Measurements from ENCODE around the gene KRTAP2-1. TPM values are rescaled to one million over a fixed set of nuclear protein-coding genes. Genes with fewer than 3 reads are reported as not detected.
"Not testable (repeated sequence)": the region's sequence is repeated elsewhere in the genome, so short reads cannot be mapped to it uniquely, and the experiment has no call there.

Gene KRTAP2-1, protein sequence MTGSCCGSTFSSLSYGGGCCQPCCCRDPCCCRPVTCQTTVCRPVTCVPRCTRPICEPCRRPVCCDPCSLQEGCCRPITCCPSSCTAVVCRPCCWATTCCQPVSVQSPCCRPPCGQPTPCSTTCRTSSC
- total RNA-seq (2016; rRNA removed; fragmentation: Illumina TruSeq; extraction: Trizol): not detected in 2 replicates
- total RNA-seq (2016; cell fraction: cytosol; rRNA removed; fragmentation: Illumina TruSeq; extraction: Trizol; ENCODE audit: low read depth): not detected in 2 replicates
- not detected in 2 replicates for total RNA-seq (2016; cell fraction: insoluble cytoplasmic fraction; rRNA removed; fragmentation: Illumina TruSeq; extraction: Trizol)
- total RNA-seq (2016; cell fraction: membrane; rRNA removed; fragmentation: Illumina TruSeq; extraction: Trizol): not detected in 2 replicates
- not detected in 2 replicates for total RNA-seq (2016; cell fraction: nucleus; rRNA removed; fragmentation: Illumina TruSeq; extraction: Trizol)
- not detected in 2 replicates for polyA plus RNA-seq (2011; rRNA removed)
- 0.10 TPM in 1 of 2 replicates, not detected in the other for polyA plus RNA-seq (2011; cell fraction: cytosol; rRNA removed)
- polyA plus RNA-seq (2011; cell fraction: nucleus; rRNA removed): 0.21 TPM in 1 of 2 replicates, not detected in the other
- not detected in 2 replicates for polyA plus RNA-seq (2012)
- not detected in 2 replicates for polyA plus RNA-seq (2016; cell fraction: cytosol; fragmentation: Illumina TruSeq; extraction: Trizol; ENCODE audit: low read depth)
- polyA plus RNA-seq (2016; cell fraction: insoluble cytoplasmic fraction; fragmentation: Illumina TruSeq; extraction: Trizol; ENCODE audit: low read depth): not detected in 2 replicates
- not detected in 2 replicates for polyA plus RNA-seq (2016; cell fraction: membrane; fragmentation: Illumina TruSeq; extraction: Trizol; ENCODE audit: low read depth)
- not detected in 2 replicates for polyA plus RNA-seq (2016; cell fraction: nucleus; fragmentation: Illumina TruSeq; extraction: Trizol; ENCODE audit: insufficient read depth, low read depth)
- polyA minus RNA-seq (2011; rRNA and poly(A)+ RNA removed; ENCODE audit: low replicate concordance): not detected in 2 replicates
- not detected in 2 replicates for polyA minus RNA-seq (2011; cell fraction: cytosol; rRNA and poly(A)+ RNA removed)
- polyA minus RNA-seq (2011; cell fraction: nucleus; rRNA and poly(A)+ RNA removed): not detected in 2 replicates
- not detected for Bru-seq, nascent RNA
- BruChase-seq, experiment 1, labeled RNA remaining after a 6-hour chase: not detected
- BruChase-seq, experiment 2, labeled RNA remaining after a 2-hour chase: not detected
- long read RNA-seq, experiment 1: 0 reads
- long read RNA-seq, experiment 2: 0 reads

DNA sequence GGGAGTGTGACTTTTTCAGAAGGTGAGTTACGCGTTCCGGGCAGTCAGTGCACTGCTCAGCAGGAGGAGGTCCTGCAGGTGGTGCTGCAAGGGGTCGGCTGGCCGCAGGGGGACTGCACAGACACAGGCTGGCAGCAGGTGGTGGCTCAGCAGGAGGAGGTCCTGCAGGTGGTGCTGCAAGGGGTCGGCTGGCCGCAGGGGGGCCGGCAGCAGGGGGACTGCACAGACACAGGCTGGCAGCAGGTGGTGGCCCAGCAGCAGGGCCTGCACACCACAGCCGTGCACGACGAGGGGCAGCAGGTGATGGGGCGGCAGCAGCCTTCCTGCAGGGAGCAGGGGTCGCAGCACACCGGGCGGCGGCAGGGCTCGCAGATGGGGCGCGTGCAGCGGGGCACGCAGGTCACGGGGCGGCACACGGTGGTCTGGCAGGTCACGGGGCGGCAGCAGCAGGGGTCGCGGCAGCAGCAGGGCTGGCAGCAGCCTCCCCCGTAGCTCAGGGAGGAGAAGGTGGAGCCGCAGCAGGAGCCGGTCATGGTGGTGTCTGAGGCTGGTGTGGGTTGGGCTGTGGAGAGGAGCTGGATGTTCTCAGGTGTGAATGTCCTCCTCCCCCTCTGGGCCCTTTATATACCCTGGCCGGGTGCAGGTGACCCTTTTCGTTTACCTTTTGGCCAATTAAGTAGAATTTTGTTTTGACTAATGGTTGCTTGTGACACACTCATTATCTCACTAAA, at the start of gene KRTAP2-1:
KRTAP2-1 (minus strand) TSS at position 582 of the 731 bp plus-strand sequence; CDS start at position 533, 49 bp downstream.
- in situ Hi-C loops (cut with HindIII; ENCODE audit: extremely low pct_ligation_motif_present, low pct_unique_long_range_greater_than_20kb); H3K27me3 ChIP-seq (ENCODE audit: control insufficient read depth in 1 of 2, insufficient read depth in 2 of 2, low read length in 2 of 2); POLR2A ChIA-PET; H3K4me2 ChIP-seq (ENCODE audit: low read depth, low read length); CTCF ChIA-PET (ENCODE audit: low intra/inter-chr PET ratio, low total read pairs); DNase-seq (ENCODE audit: low spot score); H3K79me2 ChIP-seq (ENCODE audit: insufficient read depth, low read length); FAIRE-seq; BruUV-seq (replicated peaks); H3K4me3 ChIP-seq (replicated peaks in 1 of 3; ENCODE audit: insufficient read depth in 1 of 3, low read depth in 2 of 3, low read length in 3 of 3); H4K20me1 ChIP-seq (ENCODE audit: insufficient read depth, low read length); H3K36me3 ChIP-seq (replicated peaks in 1 of 2; ENCODE audit: control insufficient read depth in 1 of 2, insufficient read depth in 2 of 2, low read length in 2 of 2); H2AFZ ChIP-seq (ENCODE audit: low read length): not testable (repeated sequence)
- peak within 1 kb of the TSS; percentile 20; the same call in 1 of the 2 replicates for H3K9ac ChIP-seq (ENCODE audit: insufficient read depth, low read depth, low read length)
- 72% methylated on average over 10 of the region's 33 CpGs for WGBS (ENCODE audit: low lambda C conversion rate)
- peak; percentile 48 for ATAC-seq
- H3K27ac ChIP-seq (ENCODE audit: extremely low read length, insufficient read depth, low read length): peak within 1 kb of the TSS; percentile 31
- H3K4me1 ChIP-seq (ENCODE audit: insufficient read depth, low read length): peaks cover 17% of the 10 kb centered on the region
- intact Hi-C loops (cut with micrococcal nuclease; ENCODE audit: unreplicated experiment): loop anchor here (10.0 kb wide), 1 partner anchor 142 kb away; no protein-coding TSS in a partner anchor
- H3K9me3 ChIP-seq (ENCODE audit: low read length): peaks cover 11% of the 10 kb centered on the region

DNA sequence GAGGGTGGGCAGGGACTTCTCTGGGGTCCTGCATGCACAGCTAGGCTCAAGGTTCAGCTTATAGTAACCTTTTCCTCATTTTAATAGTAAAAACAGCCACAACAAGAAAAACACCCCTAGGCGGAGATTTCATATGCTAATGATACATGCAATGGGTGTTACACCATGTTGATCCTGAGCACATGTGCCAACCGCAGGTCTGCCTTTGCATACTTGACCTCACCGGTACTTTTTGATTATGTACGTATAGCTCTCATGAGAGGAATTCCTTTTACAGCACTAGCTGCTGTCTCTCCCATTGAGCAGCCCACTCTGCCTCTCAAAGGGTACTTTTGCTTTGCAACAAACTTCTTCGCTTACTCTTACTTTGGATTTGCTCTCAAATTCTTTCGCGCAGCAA, 48.9 kb upstream of the KRTAP2-1 start:
- no TSS peak for BruUV-seq (replicated peaks)
- in situ Hi-C loops (cut with HindIII; ENCODE audit: extremely low pct_ligation_motif_present, low pct_unique_long_range_greater_than_20kb) (no loop called here), intact Hi-C loops (cut with micrococcal nuclease; ENCODE audit: unreplicated experiment) (no loop called here)
- CTCF ChIA-PET (ENCODE audit: low intra/inter-chr PET ratio, low total read pairs): no interaction called here
- no peak overlapping the region for H3K4me2 ChIP-seq (ENCODE audit: low read depth, low read length)
- H3K9ac ChIP-seq (ENCODE audit: insufficient read depth, low read depth, low read length): no peak overlapping the region
- H3K9me3 ChIP-seq (ENCODE audit: low read length): no peaks in the 10 kb centered on the region
- H3K4me3 ChIP-seq (replicated peaks in 1 of 3; ENCODE audit: insufficient read depth in 1 of 3, low read depth in 2 of 3, low read length in 3 of 3): no peak overlapping the region
- no peak overlapping the region for H3K27ac ChIP-seq (ENCODE audit: extremely low read length, insufficient read depth, low read length)
- no peaks in the 10 kb centered on the region for H3K4me1 ChIP-seq (ENCODE audit: insufficient read depth, low read length)
- ATAC-seq: no peak
- POLR2A ChIA-PET: no interaction called here
- no peaks in the 10 kb centered on the region for H4K20me1 ChIP-seq (ENCODE audit: insufficient read depth, low read length)
- 71% methylated on average over 7 of the region's 7 CpGs for WGBS (ENCODE audit: low lambda C conversion rate)
- DNase-seq (ENCODE audit: low spot score): no peak
- peaks cover 0 to 11% of the 10 kb centered on the region in 2 experiments; a peak in 2 of 5 replicates for H3K27me3 ChIP-seq (ENCODE audit: control insufficient read depth in 1 of 2, insufficient read depth in 2 of 2, low read length in 2 of 2)
- no peaks in the 10 kb centered on the region for H3K36me3 ChIP-seq (replicated peaks in 1 of 2; ENCODE audit: control insufficient read depth in 1 of 2, insufficient read depth in 2 of 2, low read length in 2 of 2)
- no peaks in the 10 kb centered on the region for H3K79me2 ChIP-seq (ENCODE audit: insufficient read depth, low read length)
- no peak overlapping the region for H2AFZ ChIP-seq (ENCODE audit: low read length)
- FAIRE-seq: no peak
- TF ChIP-seq ZNF556 (CRISPR knock-in tag; IDR thresholded peaks at IDR 0.05; ENCODE audit: borderline replicate concordance) (no peak), MTF2 (CRISPR knock-in tag; IDR thresholded peaks at IDR 0.05; ENCODE audit: borderline replicate concordance) (no peak), SIN3B (IDR thresholded peaks at IDR 0.05; ENCODE audit: low read length) (no peak), MEIS1 (CRISPR knock-in tag; IDR thresholded peaks at IDR 0.05; ENCODE audit: borderline replicate concordance) (no peak), ADNP (CRISPR knock-in tag; IDR thresholded peaks at IDR 0.05) (no peak), ZNF652 (CRISPR knock-in tag; IDR thresholded peaks at IDR 0.05; ENCODE audit: borderline replicate concordance, low read depth) (no peak)
- TF ChIP-seq, protein P1, sequence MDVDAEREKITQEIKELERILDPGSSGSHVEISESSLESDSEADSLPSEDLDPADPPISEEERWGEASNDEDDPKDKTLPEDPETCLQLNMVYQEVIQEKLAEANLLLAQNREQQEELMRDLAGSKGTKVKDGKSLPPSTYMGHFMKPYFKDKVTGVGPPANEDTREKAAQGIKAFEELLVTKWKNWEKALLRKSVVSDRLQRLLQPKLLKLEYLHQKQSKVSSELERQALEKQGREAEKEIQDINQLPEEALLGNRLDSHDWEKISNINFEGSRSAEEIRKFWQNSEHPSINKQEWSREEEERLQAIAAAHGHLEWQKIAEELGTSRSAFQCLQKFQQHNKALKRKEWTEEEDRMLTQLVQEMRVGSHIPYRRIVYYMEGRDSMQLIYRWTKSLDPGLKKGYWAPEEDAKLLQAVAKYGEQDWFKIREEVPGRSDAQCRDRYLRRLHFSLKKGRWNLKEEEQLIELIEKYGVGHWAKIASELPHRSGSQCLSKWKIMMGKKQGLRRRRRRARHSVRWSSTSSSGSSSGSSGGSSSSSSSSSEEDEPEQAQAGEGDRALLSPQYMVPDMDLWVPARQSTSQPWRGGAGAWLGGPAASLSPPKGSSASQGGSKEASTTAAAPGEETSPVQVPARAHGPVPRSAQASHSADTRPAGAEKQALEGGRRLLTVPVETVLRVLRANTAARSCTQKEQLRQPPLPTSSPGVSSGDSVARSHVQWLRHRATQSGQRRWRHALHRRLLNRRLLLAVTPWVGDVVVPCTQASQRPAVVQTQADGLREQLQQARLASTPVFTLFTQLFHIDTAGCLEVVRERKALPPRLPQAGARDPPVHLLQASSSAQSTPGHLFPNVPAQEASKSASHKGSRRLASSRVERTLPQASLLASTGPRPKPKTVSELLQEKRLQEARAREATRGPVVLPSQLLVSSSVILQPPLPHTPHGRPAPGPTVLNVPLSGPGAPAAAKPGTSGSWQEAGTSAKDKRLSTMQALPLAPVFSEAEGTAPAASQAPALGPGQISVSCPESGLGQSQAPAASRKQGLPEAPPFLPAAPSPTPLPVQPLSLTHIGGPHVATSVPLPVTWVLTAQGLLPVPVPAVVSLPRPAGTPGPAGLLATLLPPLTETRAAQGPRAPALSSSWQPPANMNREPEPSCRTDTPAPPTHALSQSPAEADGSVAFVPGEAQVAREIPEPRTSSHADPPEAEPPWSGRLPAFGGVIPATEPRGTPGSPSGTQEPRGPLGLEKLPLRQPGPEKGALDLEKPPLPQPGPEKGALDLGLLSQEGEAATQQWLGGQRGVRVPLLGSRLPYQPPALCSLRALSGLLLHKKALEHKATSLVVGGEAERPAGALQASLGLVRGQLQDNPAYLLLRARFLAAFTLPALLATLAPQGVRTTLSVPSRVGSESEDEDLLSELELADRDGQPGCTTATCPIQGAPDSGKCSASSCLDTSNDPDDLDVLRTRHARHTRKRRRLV (CRISPR knock-in tag; IDR thresholded peaks at IDR 0.05): no peak

All from HepG2 (cell line).